Calu3 (cell line): ENCODE results near the gene CRYZL1. TPM values are rescaled to one million over a fixed set of nuclear protein-coding genes. Genes with fewer than 3 reads are reported as not detected.

Experiments
- BruUV-seq: library from RNA; stranded (reverse); fragments of 400-500 nt; replicated peaks from 2 replicates; lab custom pipeline; 2021; lab: Mats Ljungman, UMichigan
- CTCF ChIA-PET: fragments of 300-600 bp; sonication (Branson Sonifier 250); formaldehyde crosslinking; loops from one replicate; lab custom pipeline; 2022; ENCODE audit warnings: antibody characterized with exemption; lab: Charles Lee
- DNase-seq: peaks from one replicate; pipeline ENCODE4 v3.0.0; 2022
- H3K27ac Mint-ChIP-seq: one replicate; pipeline ENCODE4 v1.8.0; 2022; ENCODE audit warnings: mixed read lengths; ENCODE audit not compliant: unreplicated experiment
- H3K27me3 Mint-ChIP-seq: one replicate; pipeline ENCODE4 v1.8.0; 2022; ENCODE audit warnings: mixed read lengths; ENCODE audit not compliant: unreplicated experiment
- H3K36me3 Mint-ChIP-seq: one replicate; pipeline ENCODE4 v1.8.0; 2022; ENCODE audit warnings: mild to moderate bottlenecking, moderate library complexity, mixed read lengths; ENCODE audit not compliant: insufficient read depth, unreplicated experiment
- H3K4me1 Mint-ChIP-seq: one replicate; pipeline ENCODE4 v1.8.0; 2022; ENCODE audit warnings: mild to moderate bottlenecking, low read depth, mixed read lengths; ENCODE audit not compliant: unreplicated experiment
- H3K4me3 Mint-ChIP-seq: one replicate; pipeline ENCODE4 v1.8.0; 2022; ENCODE audit warnings: mild to moderate bottlenecking, low read depth, moderate library complexity, mixed read lengths; ENCODE audit not compliant: unreplicated experiment
- H3K9me3 Mint-ChIP-seq: one replicate; pipeline ENCODE4 v1.8.0; 2022; ENCODE audit warnings: low read depth, mixed read lengths; ENCODE audit not compliant: unreplicated experiment
- intact Hi-C: fragments of 100-400 bp; cut with micrococcal nuclease; formaldehyde crosslinking; loops from one replicate; pipeline ENCODE4 v1.10.0; 2022; ENCODE audit not compliant: unreplicated experiment
- total RNA-seq: library from RNA; stranded (reverse); gene quantifications from 2 replicates; pipeline ENCODE4 v1.2.3, GENCODE V29; 2022
- TF ChIP-seq, protein P1 (sequence below): fragments of 200-600 bp; IDR thresholded peaks from one replicate; pipeline ENCODE4 v1.8.0; 2022; ENCODE audit warnings: antibody characterized with exemption; ENCODE audit not compliant: unreplicated experiment

The CRYZL1 gene
- total RNA-seq, 1 experiment from 2014 or later: 22.1 TPM

GRCh38 chr21:33648555-33648954 lies 7.0 kb upstream of the CRYZL1 start:
- Mint-ChIP-seq H3K4me1 (peaks cover 29% of the 10 kb centered on the region), H3K36me3 (peaks cover 3% of the 10 kb centered on the region), H3K9me3 (no peaks in the 10 kb centered on the region), H3K4me3 (no peak overlapping the region), H3K27me3 (no peaks in the 10 kb centered on the region), H3K27ac (no peak overlapping the region)
- intact Hi-C loops: loop anchor here (10.0 kb wide), 1 partner anchor 136 kb away; no protein-coding TSS in a partner anchor
- TF ChIP-seq, protein P1, sequence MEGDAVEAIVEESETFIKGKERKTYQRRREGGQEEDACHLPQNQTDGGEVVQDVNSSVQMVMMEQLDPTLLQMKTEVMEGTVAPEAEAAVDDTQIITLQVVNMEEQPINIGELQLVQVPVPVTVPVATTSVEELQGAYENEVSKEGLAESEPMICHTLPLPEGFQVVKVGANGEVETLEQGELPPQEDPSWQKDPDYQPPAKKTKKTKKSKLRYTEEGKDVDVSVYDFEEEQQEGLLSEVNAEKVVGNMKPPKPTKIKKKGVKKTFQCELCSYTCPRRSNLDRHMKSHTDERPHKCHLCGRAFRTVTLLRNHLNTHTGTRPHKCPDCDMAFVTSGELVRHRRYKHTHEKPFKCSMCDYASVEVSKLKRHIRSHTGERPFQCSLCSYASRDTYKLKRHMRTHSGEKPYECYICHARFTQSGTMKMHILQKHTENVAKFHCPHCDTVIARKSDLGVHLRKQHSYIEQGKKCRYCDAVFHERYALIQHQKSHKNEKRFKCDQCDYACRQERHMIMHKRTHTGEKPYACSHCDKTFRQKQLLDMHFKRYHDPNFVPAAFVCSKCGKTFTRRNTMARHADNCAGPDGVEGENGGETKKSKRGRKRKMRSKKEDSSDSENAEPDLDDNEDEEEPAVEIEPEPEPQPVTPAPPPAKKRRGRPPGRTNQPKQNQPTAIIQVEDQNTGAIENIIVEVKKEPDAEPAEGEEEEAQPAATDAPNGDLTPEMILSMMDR: no peak
- BruUV-seq: no TSS peak
- CTCF ChIA-PET: no interaction called here
- no peak for DNase-seq

- Mint-ChIP-seq H3K4me1 (peaks cover 29% of the 10 kb centered on the region), H3K4me3 (no peak overlapping the region), H3K9me3 (no peaks in the 10 kb centered on the region), H3K36me3 (peaks cover 10% of the 10 kb centered on the region), H3K27ac (no peak overlapping the region), H3K27me3 (no peaks in the 10 kb centered on the region)
- TF ChIP-seq, protein P1: no peak
- DNase-seq: no peak
- CTCF ChIA-PET: no interaction called here
- intact Hi-C loops: loop anchor here (10.0 kb wide), 1 partner anchor 137 kb away; no protein-coding TSS in a partner anchor
- BruUV-seq: no TSS peak
Measured at GRCh38 chr21:33647587-33647986, 6.0 kb upstream of the CRYZL1 start.

- CTCF ChIA-PET: no interaction called here
Measured at GRCh38 chr21:33645730-33646129, 4.2 kb upstream of the CRYZL1 start.

DNA sequence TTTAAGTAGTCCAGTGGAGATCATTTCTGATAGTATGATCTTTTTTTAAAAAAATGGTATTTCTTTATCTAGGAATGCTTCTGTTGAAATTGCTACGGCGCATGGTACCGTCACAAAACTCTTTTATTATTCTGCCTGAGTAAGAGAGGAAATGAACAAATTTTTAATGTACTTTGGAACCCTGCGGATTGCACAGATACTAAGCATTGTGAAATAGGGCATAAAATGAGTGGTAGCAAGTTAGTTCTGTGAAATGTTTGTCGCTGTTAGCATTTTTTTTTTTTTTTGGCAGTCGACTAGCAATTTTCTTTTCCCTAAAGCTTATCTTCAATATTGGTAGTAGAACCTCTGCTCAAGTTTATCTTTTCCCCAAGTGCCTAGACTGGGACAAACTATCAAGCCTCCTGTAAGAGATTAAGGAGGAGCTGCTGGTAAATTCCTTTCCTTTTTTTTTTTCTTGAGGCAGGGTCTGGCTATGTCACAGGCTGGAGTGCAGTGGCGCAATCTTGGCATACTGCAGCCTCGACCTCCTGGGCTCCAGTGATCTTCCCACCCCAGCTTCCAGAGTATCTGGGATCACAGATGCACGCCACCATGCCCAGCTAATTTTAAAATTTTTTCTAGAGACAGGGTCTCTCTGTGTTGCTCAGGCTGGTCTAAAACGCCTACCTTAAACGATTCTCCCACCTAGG lies 3.0 kb upstream of the CRYZL1 start:
- H3K4me3 Mint-ChIP-seq: peak overlapping the region; percentile 77
- peaks cover 11% of the 10 kb centered on the region for H3K4me1 Mint-ChIP-seq
- intact Hi-C loops: loop anchor here (5.0 to 10.0 kb wide), 2 partner anchors 43 to 140 kb away; no protein-coding TSS in a partner anchor
- no peak overlapping the region for H3K27ac Mint-ChIP-seq
- CTCF ChIA-PET: interaction anchor here (0.7 kb wide), 1 partner anchor 73 kb away, joined by 4 read pairs; no protein-coding TSS in a partner anchor
- DNase-seq: no peak
- peaks cover 28% of the 10 kb centered on the region for H3K36me3 Mint-ChIP-seq
- no TSS peak for BruUV-seq
- H3K9me3 Mint-ChIP-seq: no peaks in the 10 kb centered on the region
- TF ChIP-seq, protein P1: no peak
- no peaks in the 10 kb centered on the region for H3K27me3 Mint-ChIP-seq

More at GRCh38 chr21:33645730-33646129, 4.2 kb upstream of the CRYZL1 start:
- Mint-ChIP-seq H3K4me1 (peaks cover 19% of the 10 kb centered on the region), H3K9me3 (no peaks in the 10 kb centered on the region), H3K27ac (no peak overlapping the region), H3K36me3 (peaks cover 28% of the 10 kb centered on the region), H3K4me3 (no peak overlapping the region), H3K27me3 (no peaks in the 10 kb centered on the region)
- intact Hi-C loops: loop anchor here (10.0 kb wide), 1 partner anchor 139 kb away; no protein-coding TSS in a partner anchor
- no peak for DNase-seq
- BruUV-seq: no TSS peak
- TF ChIP-seq, protein P1: no peak
